HCT116 (cell line): ENCODE measurements around the gene IRF8. TPM values are rescaled to one million over a fixed set of nuclear protein-coding genes. Genes with fewer than 3 reads are reported as not detected.

ENCODE experiments used
- ATAC-seq: fragments of 200-7000 bp; cut with Tn5 transposase; 2 replicates; pipeline ENCODE4 v1.9.1; 2020; ENCODE audit warnings: mild to moderate bottlenecking, moderate library complexity
- BruUV-seq: library from RNA; stranded (reverse); fragments of 400-500 nt; replicated peaks from 2 replicates; lab custom pipeline; 2021; lab: Mats Ljungman, UMichigan
- CTCF ChIA-PET: fragments of 300-600 bp; sonication (Branson Sonifier 250); formaldehyde crosslinking; loops from one replicate; lab custom pipeline; 2021; ENCODE audit warnings: antibody characterized with exemption; lab: Charles Lee
- POLR2A ChIA-PET: fragments of 300-600, 350-600 bp; sonication (Branson Sonifier 250); formaldehyde crosslinking; loops from one replicate; lab custom pipeline; 2021; ENCODE audit warnings: antibody characterized with exemption; lab: Charles Lee
- RAD21 ChIA-PET, 2 experiments: fragments of 300-600 bp; sonication (Branson Sonifier 250); formaldehyde crosslinking; loops; one replicate each; lab custom pipeline; 2023; ENCODE audit warnings: low total read pairs in 2 of 2; ENCODE audit not compliant: uncharacterized antibody in 2 of 2, unreplicated experiment in 2 of 2, low non-redundant PET in 1 of 2; lab: Charles Lee
- DNase-seq: peaks from one replicate; pipeline ENCODE4 v3.0.0-alpha.2; 2010; ENCODE audit warnings: low read depth, low spot score
- H2AFZ ChIP-seq: fragments of 200-600 bp; shearing (Covaris generic), sonication (generic); 2 replicates; pipeline ENCODE4 v1.6.1; 2017; ENCODE audit warnings: low read depth, mixed run types, mixed read lengths, antibody characterized with exemption, low read length; ENCODE audit not compliant: poor library complexity, severe bottlenecking
- H3K27ac ChIP-seq: 2 replicates; pipeline ENCODE4 v1.5.1; 2012; ENCODE audit warnings: low read depth, low read length
- H3K27me3 ChIP-seq: fragments of 200-600 bp; sonication (generic); 2 replicates; pipeline ENCODE4 v1.6.1; 2016; ENCODE audit warnings: mixed run types, low read length, mixed read lengths; ENCODE audit not compliant: insufficient read depth
- H3K36me3 ChIP-seq, 2 experiments: fragments of 200-500 bp in 1 of 2; fragments of 200-600 bp in 1 of 2; sonication (Bioruptor generic) in 1 of 2; sonication (generic) in 1 of 2; 2 replicates each; pipeline versions ENCODE4 v1.5.1 to v1.6.1; 2014 to 2016; ENCODE audit warnings: low read length in 2 of 2, inconsistent platforms in 1 of 2, mixed read lengths in 1 of 2, mixed run types in 1 of 2; ENCODE audit not compliant: insufficient read depth in 2 of 2, control insufficient read depth in 1 of 2
- H3K4me1 ChIP-seq, 2 experiments: fragments of 200-600 bp in 1 of 2; sonication (generic) in 1 of 2; 2 replicates each; pipeline versions ENCODE4 v1.5.1 to v1.6.1; 2012 to 2017; ENCODE audit warnings: low read length in 2 of 2, inconsistent platforms in 1 of 2, mild to moderate bottlenecking in 1 of 2, mixed read lengths in 1 of 2, mixed run types in 1 of 2, moderate library complexity in 1 of 2; ENCODE audit not compliant: insufficient read depth in 2 of 2, control insufficient read depth in 1 of 2
- H3K4me2 ChIP-seq: fragments of 200-600 bp; sonication (generic); 2 replicates; pipeline ENCODE4 v1.6.1; 2017; ENCODE audit warnings: mixed run types, low read length, mixed read lengths
- H3K4me3 ChIP-seq, 2 experiments: fragments of 200-600 bp in 1 of 2; sonication (generic) in 1 of 2; replicated peaks in 1 of 2; 2 replicates each; pipeline ENCODE4 v1.5.1; 2011 to 2016; ENCODE audit warnings: low read length in 2 of 2, control low read depth in 1 of 2, low read depth in 1 of 2, mild to moderate bottlenecking in 1 of 2, mixed read lengths in 1 of 2, mixed run types in 1 of 2
- H3K79me2 ChIP-seq: fragments of 200-600 bp; sonication (generic); 2 replicates; pipeline ENCODE4 v1.6.1; 2017; ENCODE audit warnings: mild to moderate bottlenecking, mixed run types, low read length, moderate library complexity, mixed read lengths; ENCODE audit not compliant: insufficient read depth
- H3K9ac ChIP-seq: fragments of 200-600 bp; sonication (generic); 2 replicates; pipeline ENCODE4 v1.6.1; 2016; ENCODE audit warnings: low read length, mixed read lengths
- H3K9me2 ChIP-seq: fragments of 200-600 bp; sonication (generic), shearing (Covaris generic); 2 replicates; pipeline ENCODE4 v1.6.1; 2017; ENCODE audit warnings: mixed run types, mild to moderate bottlenecking, moderate library complexity; ENCODE audit not compliant: insufficient read depth
- H3K9me3 ChIP-seq, 2 experiments: fragments of 200-500 bp in 1 of 2; fragments of 200-600 bp in 1 of 2; sonication (Bioruptor generic) in 1 of 2; sonication (generic) in 1 of 2; 2 replicates each; pipeline ENCODE4 v1.6.1; 2014 to 2017; ENCODE audit warnings: low read length in 2 of 2, mixed read lengths in 2 of 2, inconsistent platforms in 1 of 2, low read depth in 1 of 2, mild to moderate bottlenecking in 1 of 2, mixed run types in 1 of 2, moderate library complexity in 1 of 2; ENCODE audit not compliant: control insufficient read depth in 1 of 2, insufficient read depth in 1 of 2
- H4K20me1 ChIP-seq: fragments of 200-600 bp; sonication (generic), shearing (Covaris generic); 2 replicates; pipeline ENCODE4 v1.6.1; 2017; ENCODE audit warnings: mixed run types, mild to moderate bottlenecking, moderate library complexity; ENCODE audit not compliant: insufficient read depth
- ATF3 ChIP-seq: IDR thresholded peaks from 2 replicates; pipeline ENCODE4 v1.6.1; 2012
- EZH2 ChIP-seq: fragments of 200-600 bp; sonication (generic); IDR thresholded peaks from 2 replicates; pipeline ENCODE4 v1.6.1; 2017; ENCODE audit warnings: antibody characterized with exemption, mixed run types
- EZH2phosphoT487 ChIP-seq: fragments of 200-600 bp; IDR thresholded peaks from 2 replicates; pipeline ENCODE4 v1.6.1; 2018; ENCODE audit warnings: antibody characterized with exemption, borderline replicate concordance
- FOSL1 ChIP-seq: IDR thresholded peaks from 2 replicates; pipeline ENCODE4 v1.6.1; 2012; ENCODE audit warnings: low read depth
- JUND ChIP-seq: IDR thresholded peaks from 2 replicates; pipeline ENCODE4 v1.6.1; 2012
- POLR2A ChIP-seq: IDR thresholded peaks from 2 replicates; pipeline ENCODE4 v1.7.0; 2011; ENCODE audit warnings: borderline replicate concordance; ENCODE audit not compliant: insufficient read depth, insufficient read length; ENCODE audit errors: extremely low read depth
- POLR2AphosphoS5 ChIP-seq: IDR thresholded peaks from 2 replicates; pipeline ENCODE4 v1.6.1; 2011; ENCODE audit warnings: mild to moderate bottlenecking, low read depth, low read length, moderate library complexity
- REST ChIP-seq: IDR thresholded peaks from 2 replicates; pipeline ENCODE4 v1.6.1; 2012; ENCODE audit warnings: low read depth
- SIN3A ChIP-seq: IDR thresholded peaks from 2 replicates; pipeline ENCODE4 v1.6.1; 2012; ENCODE audit warnings: low read depth
- SRF ChIP-seq: IDR thresholded peaks from 2 replicates; pipeline ENCODE4 v1.6.1; 2012; ENCODE audit warnings: low read depth
- TCF7L2 ChIP-seq: IDR thresholded peaks from 2 replicates; pipeline ENCODE4 v1.7.0; 2011; ENCODE audit warnings: borderline replicate concordance, inconsistent platforms; ENCODE audit not compliant: insufficient read depth, insufficient read length; ENCODE audit errors: extremely low read depth
- ZBTB33 ChIP-seq: IDR thresholded peaks from 2 replicates; pipeline ENCODE4 v1.6.1; 2011; ENCODE audit warnings: mild to moderate bottlenecking, low read length, moderate library complexity; ENCODE audit not compliant: insufficient replicate concordance; ENCODE audit errors: extremely low read depth
- ZFX ChIP-seq: fragments of 450-650 bp; IDR thresholded peaks from 2 replicates; pipeline ENCODE4 v1.6.1; 2017
- ZNF274 ChIP-seq: fragments of 200-500 bp; sonication (Bioruptor generic); IDR thresholded peaks from 2 replicates; pipeline ENCODE4 v1.6.1; 2014; ENCODE audit warnings: mild to moderate bottlenecking, low read depth, low read length, inconsistent platforms
- intact Hi-C: fragments of 100-400 bp; cut with micrococcal nuclease; formaldehyde crosslinking; loops from 2 replicates; pipeline ENCODE4 v1.10.0; 2022
- total RNA-seq: library from RNA; stranded (reverse); gene quantifications from one replicate; pipeline ENCODE4 v1.2.1, GENCODE V29; 2021; ENCODE audit not compliant: unreplicated experiment

The IRF8 gene
- total RNA-seq, 1 experiment from 2014 or later = 0.61 TPM

GRCh38 chr16:85851034-85851785 lies 47.8 kb upstream of the IRF8 start:
- no peak for DNase-seq
- Histone ChIP-seq H3K9me3 (peaks cover 0 to 7% of the 10 kb centered on the region in 2 experiments; a peak in 1 of 4 replicates), H3K4me2 (no peak overlapping the region), H3K36me3 (no peaks in the 10 kb centered on the region), H3K9me2 (no peaks in the 10 kb centered on the region), H3K9ac (no peak overlapping the region), H3K27me3 (peaks cover 17% of the 10 kb centered on the region; the same call in 1 of the 2 replicates), H3K4me3 (no peak overlapping the region), H3K79me2 (no peaks in the 10 kb centered on the region), H2AFZ (no peak overlapping the region), H4K20me1 (no peaks in the 10 kb centered on the region)
- RAD21 ChIA-PET = no interaction called here
- CTCF ChIA-PET = no interaction called here
- intact Hi-C loops = no loop called here
- POLR2A ChIA-PET = no interaction called here
- TF ChIP-seq EZH2phosphoT487 (no peak), POLR2AphosphoS5 (no peak), EZH2 (no peak), SRF (no peak), JUND (no peak), ZNF274 (no peak), REST (no peak), SIN3A (no peak), ATF3 (no peak), FOSL1 (no peak), ZBTB33 (no peak), TCF7L2 (no peak), POLR2A (no peak), ZFX (no peak)
- TF ChIP-seq, all 23 proteins: peak for 0
- Histone ChIP-seq H3K4me1 (no peaks in the 10 kb centered on the region), H3K27ac (no peak overlapping the region)
- no TSS peak for BruUV-seq
- ATAC-seq = 0 out of 2 replicates have a peak, but pooled peaks have one; percentile 37
